Measurements from ENCODE around the gene OR2D2.

OR2D2 gene

DNA sequence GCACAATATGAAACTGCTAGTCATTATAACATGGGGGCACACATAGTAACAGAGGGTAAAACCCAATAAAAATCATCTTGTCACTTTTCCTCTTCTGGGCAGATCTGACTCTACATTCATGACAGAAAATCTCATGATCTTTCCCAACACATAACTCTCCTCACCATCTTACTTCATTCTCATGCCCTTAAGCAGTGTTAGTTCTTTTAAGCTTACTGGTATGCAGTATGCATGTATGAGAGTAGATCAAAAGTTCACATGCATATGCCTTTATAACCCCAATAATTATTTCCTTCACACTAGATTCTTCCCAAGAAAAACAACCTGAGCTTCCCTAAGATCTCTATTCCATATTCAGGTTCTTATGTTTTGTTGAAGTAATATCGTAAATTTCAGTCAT is 21.0 kb downstream of the OR2D2 start:
- Histone ChIP-seq H3K4me2 (ENCODE audit: insufficient read depth, low read length) (no peak overlapping the region), H3K36me3 (ENCODE audit: insufficient read depth, low read length) (no peaks in the 10 kb centered on the region), H3K27me3 (ENCODE audit: insufficient read depth, low read length, poor library complexity) (no peaks in the 10 kb centered on the region), H3K4me3 (ENCODE audit: low read depth in 1 of 2, low read length in 2 of 2) (no peak overlapping the region), H3K27ac (ENCODE audit: low read length) (no peak overlapping the region), H2AFZ (ENCODE audit: low read depth, low read length) (no peak overlapping the region), H3K4me1 (ENCODE audit: insufficient read depth, low read length) (no peaks in the 10 kb centered on the region), H3K79me2 (ENCODE audit: insufficient read depth, low read length) (no peaks in the 10 kb centered on the region), H3K9ac (ENCODE audit: low read depth, low read length) (no peak overlapping the region), H3K9me3 (ENCODE audit: insufficient read depth, low read length, severe bottlenecking) (no peaks in the 10 kb centered on the region), H4K20me1 (ENCODE audit: insufficient read depth, low read length) (no peaks in the 10 kb centered on the region)
- no peak for DNase-seq
- no peak for ATAC-seq (ENCODE audit: insufficient read depth, low read depth)
- TF ChIP-seq EZH2 (IDR thresholded peaks at IDR 0.05; ENCODE audit: borderline replicate concordance, low read depth, low read length, severe bottlenecking), result no peak
- TF ChIP-seq, protein P1, sequence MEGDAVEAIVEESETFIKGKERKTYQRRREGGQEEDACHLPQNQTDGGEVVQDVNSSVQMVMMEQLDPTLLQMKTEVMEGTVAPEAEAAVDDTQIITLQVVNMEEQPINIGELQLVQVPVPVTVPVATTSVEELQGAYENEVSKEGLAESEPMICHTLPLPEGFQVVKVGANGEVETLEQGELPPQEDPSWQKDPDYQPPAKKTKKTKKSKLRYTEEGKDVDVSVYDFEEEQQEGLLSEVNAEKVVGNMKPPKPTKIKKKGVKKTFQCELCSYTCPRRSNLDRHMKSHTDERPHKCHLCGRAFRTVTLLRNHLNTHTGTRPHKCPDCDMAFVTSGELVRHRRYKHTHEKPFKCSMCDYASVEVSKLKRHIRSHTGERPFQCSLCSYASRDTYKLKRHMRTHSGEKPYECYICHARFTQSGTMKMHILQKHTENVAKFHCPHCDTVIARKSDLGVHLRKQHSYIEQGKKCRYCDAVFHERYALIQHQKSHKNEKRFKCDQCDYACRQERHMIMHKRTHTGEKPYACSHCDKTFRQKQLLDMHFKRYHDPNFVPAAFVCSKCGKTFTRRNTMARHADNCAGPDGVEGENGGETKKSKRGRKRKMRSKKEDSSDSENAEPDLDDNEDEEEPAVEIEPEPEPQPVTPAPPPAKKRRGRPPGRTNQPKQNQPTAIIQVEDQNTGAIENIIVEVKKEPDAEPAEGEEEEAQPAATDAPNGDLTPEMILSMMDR (IDR thresholded peaks at IDR 0.05; ENCODE audit: borderline replicate concordance, extremely low read depth, low read length, poor library complexity, severe bottlenecking), result no peak

DNA sequence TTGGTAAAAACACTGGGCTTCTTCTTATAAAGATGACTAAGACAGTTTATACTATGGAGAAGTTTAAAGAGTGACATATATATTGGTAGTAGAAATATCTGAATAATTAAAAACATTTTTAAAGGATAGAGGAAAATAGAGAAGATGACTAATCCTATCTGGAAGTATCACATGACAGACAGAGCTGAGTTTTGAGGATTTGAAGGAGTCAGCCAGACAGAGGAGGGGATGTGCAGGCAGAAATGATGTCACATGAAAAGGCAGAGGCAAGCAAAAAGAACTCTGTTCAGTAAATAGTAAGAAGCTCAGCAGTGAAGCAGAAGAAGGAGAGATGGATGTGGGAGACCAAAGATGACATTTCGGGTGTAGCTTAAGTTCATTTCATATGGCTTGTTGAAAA is 27.9 kb downstream of the OR2D2 start:
- H3K9me3 ChIP-seq (ENCODE audit: insufficient read depth, low read length, severe bottlenecking), result no peaks in the 10 kb centered on the region
- H3K27ac ChIP-seq (ENCODE audit: low read length), result no peak overlapping the region
- H3K79me2 ChIP-seq (ENCODE audit: insufficient read depth, low read length), result no peaks in the 10 kb centered on the region
- H2AFZ ChIP-seq (ENCODE audit: low read depth, low read length), result no peak overlapping the region
- H3K36me3 ChIP-seq (ENCODE audit: insufficient read depth, low read length), result no peaks in the 10 kb centered on the region
- DNase-seq (no peak), ATAC-seq (ENCODE audit: insufficient read depth, low read depth) (no peak)
- H3K9ac ChIP-seq (ENCODE audit: low read depth, low read length), result no peak overlapping the region
- H3K4me2 ChIP-seq (ENCODE audit: insufficient read depth, low read length), result no peak overlapping the region
- no peaks in the 10 kb centered on the region for H3K27me3 ChIP-seq (ENCODE audit: insufficient read depth, low read length, poor library complexity)
- no peaks in the 10 kb centered on the region for H4K20me1 ChIP-seq (ENCODE audit: insufficient read depth, low read length)
- no peak overlapping the region for H3K4me3 ChIP-seq (ENCODE audit: low read depth in 1 of 2, low read length in 2 of 2)
- TF ChIP-seq, protein P1 (IDR thresholded peaks at IDR 0.05; ENCODE audit: borderline replicate concordance, extremely low read depth, low read length, poor library complexity, severe bottlenecking), result no peak
- TF ChIP-seq EZH2 (IDR thresholded peaks at IDR 0.05; ENCODE audit: borderline replicate concordance, low read depth, low read length, severe bottlenecking), result no peak
- H3K4me1 ChIP-seq (ENCODE audit: insufficient read depth, low read length), result no peaks in the 10 kb centered on the region

DNA sequence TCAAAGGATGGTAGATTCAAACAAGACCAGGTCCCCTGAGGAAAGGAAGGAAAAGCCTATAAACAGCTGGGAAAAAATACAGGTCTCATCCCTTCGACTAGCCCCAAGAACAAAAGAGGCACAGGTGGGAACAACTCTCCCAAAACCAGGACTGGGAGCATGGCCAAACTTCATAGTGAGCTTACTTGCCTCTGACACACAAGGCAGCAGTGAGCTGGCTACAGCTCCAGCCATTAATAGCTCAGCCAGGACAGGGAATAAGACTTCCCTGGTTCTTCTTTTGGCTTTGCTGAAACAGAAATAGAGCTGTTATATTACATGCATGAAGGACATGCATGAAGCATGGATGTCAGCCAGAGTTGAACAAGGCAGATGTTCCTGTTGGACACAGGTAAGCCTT is 29.3 kb downstream of the OR2D2 start, which contains the start of gene OR10A2:
Gene OR10A2, plus strand, starts transcription at position 97 of the 400 bp plus-strand sequence. CDS start 6,698 bp downstream, outside the sequence.
- no peaks in the 10 kb centered on the region for H3K27me3 ChIP-seq (ENCODE audit: insufficient read depth, low read length, poor library complexity)
- H3K4me2 ChIP-seq (ENCODE audit: insufficient read depth, low read length), result no peak within 1 kb of the TSS
- no peaks in the 10 kb centered on the region for H3K79me2 ChIP-seq (ENCODE audit: insufficient read depth, low read length)
- H3K36me3 ChIP-seq (ENCODE audit: insufficient read depth, low read length), result no peaks in the 10 kb centered on the region
- TF ChIP-seq, protein P1 (IDR thresholded peaks at IDR 0.05; ENCODE audit: borderline replicate concordance, extremely low read depth, low read length, poor library complexity, severe bottlenecking), result no peak
- no peak for TF ChIP-seq EZH2 (IDR thresholded peaks at IDR 0.05; ENCODE audit: borderline replicate concordance, low read depth, low read length, severe bottlenecking)
- no peak within 1 kb of the TSS for H3K9ac ChIP-seq (ENCODE audit: low read depth, low read length)
- DNase-seq, result no peak
- H4K20me1 ChIP-seq (ENCODE audit: insufficient read depth, low read length), result no peaks in the 10 kb centered on the region
- no peaks in the 10 kb centered on the region for H3K9me3 ChIP-seq (ENCODE audit: insufficient read depth, low read length, severe bottlenecking)
- H3K4me1 ChIP-seq (ENCODE audit: insufficient read depth, low read length), result no peaks in the 10 kb centered on the region
- no peak within 1 kb of the TSS for H3K27ac ChIP-seq (ENCODE audit: low read length)
- H3K4me3 ChIP-seq (ENCODE audit: low read depth in 1 of 2, low read length in 2 of 2), result no peak within 1 kb of the TSS
- no peak within 1 kb of the TSS for H2AFZ ChIP-seq (ENCODE audit: low read depth, low read length)
- no peak for ATAC-seq (ENCODE audit: insufficient read depth, low read depth)

DNA sequence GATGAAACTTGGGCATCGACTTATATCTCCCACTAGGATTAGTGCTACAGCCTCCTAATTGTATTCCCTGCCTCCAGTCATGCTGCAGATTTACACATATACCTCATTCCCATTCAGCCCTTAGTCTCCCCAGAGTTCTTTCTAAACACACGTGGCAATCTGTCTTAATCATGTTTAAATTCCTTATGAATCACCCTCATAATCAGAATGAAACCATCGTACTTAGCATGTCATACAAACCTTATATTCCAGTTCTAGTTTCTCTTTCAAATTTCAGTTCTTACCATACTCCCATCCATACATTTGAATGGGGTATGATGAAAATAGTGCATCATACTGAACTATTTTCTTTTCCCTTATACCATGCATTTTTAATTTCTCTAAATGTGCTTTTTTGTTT is 35.4 kb downstream of the OR2D2 start:
- Histone ChIP-seq H3K9me3 (ENCODE audit: insufficient read depth, low read length, severe bottlenecking) (peaks cover 7% of the 10 kb centered on the region), H3K9ac (ENCODE audit: low read depth, low read length) (no peak overlapping the region), H3K27ac (ENCODE audit: low read length) (no peak overlapping the region), H3K4me1 (ENCODE audit: insufficient read depth, low read length) (no peaks in the 10 kb centered on the region), H3K79me2 (ENCODE audit: insufficient read depth, low read length) (no peaks in the 10 kb centered on the region), H2AFZ (ENCODE audit: low read depth, low read length) (no peak overlapping the region), H3K4me3 (ENCODE audit: low read depth in 1 of 2, low read length in 2 of 2) (no peak overlapping the region), H4K20me1 (ENCODE audit: insufficient read depth, low read length) (no peaks in the 10 kb centered on the region), H3K27me3 (ENCODE audit: insufficient read depth, low read length, poor library complexity) (no peaks in the 10 kb centered on the region), H3K36me3 (ENCODE audit: insufficient read depth, low read length) (no peaks in the 10 kb centered on the region), H3K4me2 (ENCODE audit: insufficient read depth, low read length) (no peak overlapping the region)
- ATAC-seq (ENCODE audit: insufficient read depth, low read depth) (no peak), DNase-seq (no peak)
- TF ChIP-seq, protein P1 (IDR thresholded peaks at IDR 0.05; ENCODE audit: borderline replicate concordance, extremely low read depth, low read length, poor library complexity, severe bottlenecking), result no peak
- no peak for TF ChIP-seq EZH2 (IDR thresholded peaks at IDR 0.05; ENCODE audit: borderline replicate concordance, low read depth, low read length, severe bottlenecking)
